ENCODE data around the gene QRFP. TPM values are rescaled to one million over a fixed set of nuclear protein-coding genes. Genes with fewer than 3 reads are reported as not detected.
A peak's percentile ranks its signal among the peaks of the same experiment; 100 is the strongest.

Gene QRFP, protein sequence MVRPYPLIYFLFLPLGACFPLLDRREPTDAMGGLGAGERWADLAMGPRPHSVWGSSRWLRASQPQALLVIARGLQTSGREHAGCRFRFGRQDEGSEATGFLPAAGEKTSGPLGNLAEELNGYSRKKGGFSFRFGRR
- not detected for total RNA-seq

DNA sequence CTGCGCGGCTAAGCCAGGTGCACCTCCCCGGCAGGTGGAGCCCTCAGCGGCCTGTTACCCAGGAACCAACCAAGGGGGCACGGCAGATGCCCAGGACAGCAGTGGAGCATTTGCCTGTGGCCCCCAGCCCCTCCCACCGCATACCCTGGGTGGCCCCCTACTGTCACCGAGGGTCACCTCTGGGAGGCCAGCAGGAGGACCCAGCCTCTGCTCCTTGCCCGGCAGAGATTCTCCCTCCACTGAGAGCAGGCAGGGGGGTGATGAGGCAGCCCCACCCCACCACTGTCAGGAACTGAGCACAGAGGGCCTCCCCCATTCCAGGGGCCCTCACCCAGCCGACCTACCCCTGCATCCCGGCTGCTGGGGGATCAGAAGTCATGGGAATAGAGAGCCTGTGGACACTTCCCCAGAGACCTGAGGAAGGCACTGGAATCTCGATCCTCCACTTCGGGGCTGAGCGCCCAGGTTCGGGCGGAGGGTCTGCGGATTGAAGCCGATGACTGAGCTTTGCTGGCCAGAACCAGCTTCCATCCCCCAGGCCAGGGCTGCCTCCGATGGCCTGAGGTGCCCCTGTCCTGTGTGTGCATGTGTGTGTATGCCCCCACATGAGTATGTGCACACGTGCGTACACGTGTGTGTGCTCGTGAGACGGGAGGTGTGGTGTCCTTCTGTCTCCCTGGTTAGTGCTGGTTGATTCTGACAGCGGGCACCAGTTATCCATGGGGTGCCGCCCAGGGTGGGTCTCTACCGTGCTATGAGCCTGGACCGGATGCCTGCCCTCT lies at the start of gene QRFP:
Gene QRFP, minus strand, starts transcription at position 580 of the 782 bp plus-strand sequence. CDS start 2,974 bp downstream, outside the sequence.
- DNase-seq (ENCODE audit: extremely low spot score) = no peak
- Histone ChIP-seq H3K9me3 (no peaks in the 10 kb centered on the region), H3K36me3 (peaks cover 14 to 22% (median 22%) of the 10 kb centered on the region in 4 donors), H3K27me3 (peaks cover 0 to 41% (median 6%) of the 10 kb centered on the region in 4 donors), H3K27ac (replicated peaks in 1 of 4) (no peak within 1 kb of the TSS), H3K4me3 (no peak within 1 kb of the TSS), H3K4me1 (peaks cover 13 to 47% (median 37%) of the 10 kb centered on the region in 4 donors)
- 81% methylated on average over 10 of the region's 27 CpGs for WGBS
- intact Hi-C loops (cut with DNase I) = loop anchor here (10.0 kb wide), 1 partner anchor 148 kb away; no protein-coding TSS in a partner anchor
- TF ChIP-seq EP300 (IDR thresholded peaks at IDR 0.05) (no peak), POLR2AphosphoS5 (IDR thresholded peaks at IDR 0.05) (peak in 1 of 2 donors; percentile 33)

DNA sequence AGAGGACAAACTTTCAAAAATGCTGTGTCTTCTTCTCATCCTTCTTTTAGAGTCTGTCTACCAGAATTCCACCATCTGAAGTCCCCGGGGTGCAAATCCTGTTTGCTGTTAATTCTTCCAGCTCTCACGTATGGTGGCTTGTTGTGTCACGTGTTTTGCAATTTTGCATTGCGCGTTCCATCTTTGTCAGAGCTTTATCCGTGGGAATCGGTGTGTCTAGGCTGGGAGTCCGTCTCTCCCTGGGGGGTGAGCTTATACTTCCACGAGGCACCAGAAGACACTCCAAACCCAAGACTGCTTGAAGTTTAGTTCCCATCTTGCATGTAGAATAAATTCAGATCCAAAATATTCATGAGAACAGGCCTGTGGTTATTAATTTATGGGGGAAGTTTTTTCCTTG lies 48.6 kb upstream of the QRFP start:
- peaks cover 0 to 13% (median 10%) of the 10 kb centered on the region in 4 donors for H3K4me1 ChIP-seq
- peaks cover under 1 to 64% (median 11%) of the 10 kb centered on the region in 4 donors for H3K27me3 ChIP-seq
- H3K4me3 ChIP-seq = no peak overlapping the region
- peaks cover 0 to 6% (median 2%) of the 10 kb centered on the region in 4 donors for H3K9me3 ChIP-seq
- no peaks in the 10 kb centered on the region for H3K36me3 ChIP-seq
- intact Hi-C loops (cut with DNase I) = loop anchor here (10.0 kb wide), 1 partner anchor 90 kb away; no protein-coding TSS in a partner anchor
- TF ChIP-seq, protein P1, sequence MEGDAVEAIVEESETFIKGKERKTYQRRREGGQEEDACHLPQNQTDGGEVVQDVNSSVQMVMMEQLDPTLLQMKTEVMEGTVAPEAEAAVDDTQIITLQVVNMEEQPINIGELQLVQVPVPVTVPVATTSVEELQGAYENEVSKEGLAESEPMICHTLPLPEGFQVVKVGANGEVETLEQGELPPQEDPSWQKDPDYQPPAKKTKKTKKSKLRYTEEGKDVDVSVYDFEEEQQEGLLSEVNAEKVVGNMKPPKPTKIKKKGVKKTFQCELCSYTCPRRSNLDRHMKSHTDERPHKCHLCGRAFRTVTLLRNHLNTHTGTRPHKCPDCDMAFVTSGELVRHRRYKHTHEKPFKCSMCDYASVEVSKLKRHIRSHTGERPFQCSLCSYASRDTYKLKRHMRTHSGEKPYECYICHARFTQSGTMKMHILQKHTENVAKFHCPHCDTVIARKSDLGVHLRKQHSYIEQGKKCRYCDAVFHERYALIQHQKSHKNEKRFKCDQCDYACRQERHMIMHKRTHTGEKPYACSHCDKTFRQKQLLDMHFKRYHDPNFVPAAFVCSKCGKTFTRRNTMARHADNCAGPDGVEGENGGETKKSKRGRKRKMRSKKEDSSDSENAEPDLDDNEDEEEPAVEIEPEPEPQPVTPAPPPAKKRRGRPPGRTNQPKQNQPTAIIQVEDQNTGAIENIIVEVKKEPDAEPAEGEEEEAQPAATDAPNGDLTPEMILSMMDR (IDR thresholded peaks at IDR 0.05) = no peak
- TF ChIP-seq POLR2A (IDR thresholded peaks at IDR 0.05; ENCODE audit: low read depth) = no peak
- no peak for TF ChIP-seq POLR2AphosphoS5 (IDR thresholded peaks at IDR 0.05)
- no peak for TF ChIP-seq EP300 (IDR thresholded peaks at IDR 0.05)
- DNase-seq (ENCODE audit: extremely low spot score) = no peak
- WGBS = 80% methylated on average over 9 of the region's 9 CpGs
- no peak overlapping the region for H3K27ac ChIP-seq (replicated peaks in 1 of 4)

DNA sequence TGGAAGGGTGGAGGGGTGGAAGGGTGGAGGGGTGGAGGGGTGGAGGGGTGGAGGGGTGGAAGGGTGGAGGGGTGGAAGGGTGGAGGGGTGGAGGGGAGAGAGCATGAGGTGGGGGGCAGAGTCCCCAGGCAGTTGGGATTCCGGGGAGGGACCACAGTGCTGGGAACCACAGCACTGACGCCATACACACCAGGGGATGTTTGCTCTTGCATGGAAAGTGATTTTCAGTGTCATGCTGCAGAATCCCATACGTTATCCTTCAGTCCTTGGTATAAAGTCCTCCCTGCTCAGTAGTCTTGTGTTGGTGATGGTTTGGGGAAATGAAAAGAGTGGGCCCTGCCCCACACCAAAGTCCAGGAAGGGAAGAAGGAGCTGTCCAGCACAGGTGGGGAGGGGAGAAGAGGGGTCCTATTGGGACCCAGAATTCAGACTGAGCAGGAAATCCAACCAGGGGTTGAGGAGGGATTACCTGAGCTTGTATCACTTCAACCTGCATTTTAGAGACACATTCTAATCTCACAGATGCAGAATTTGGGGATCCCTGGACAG lies 48.0 kb upstream of the QRFP start:
- no peak for DNase-seq (ENCODE audit: extremely low spot score)
- no peak overlapping the region for H3K27ac ChIP-seq (replicated peaks in 1 of 4)
- H3K4me3 ChIP-seq = no peak overlapping the region
- intact Hi-C loops (cut with DNase I) = loop anchor here (5.0 to 10.0 kb wide), 2 partner anchors 90 to 177 kb away; no protein-coding TSS in a partner anchor
- H3K9me3 ChIP-seq = peaks cover 0 to 2% (median under 1%) of the 10 kb centered on the region in 4 donors
- no peaks in the 10 kb centered on the region for H3K36me3 ChIP-seq
- 56% methylated on average over 3 of the region's 3 CpGs for WGBS
- H3K4me1 ChIP-seq = peaks cover 4 to 19% (median 16%) of the 10 kb centered on the region in 4 donors
- H3K27me3 ChIP-seq = peaks cover 6 to 68% (median 16%) of the 10 kb centered on the region in 4 donors
- TF ChIP-seq EP300 (IDR thresholded peaks at IDR 0.05) (no peak), POLR2A (IDR thresholded peaks at IDR 0.05; ENCODE audit: low read depth) (no peak), POLR2AphosphoS5 (IDR thresholded peaks at IDR 0.05) (no peak)
- TF ChIP-seq, protein P1 (IDR thresholded peaks at IDR 0.05) = no peak

DNA sequence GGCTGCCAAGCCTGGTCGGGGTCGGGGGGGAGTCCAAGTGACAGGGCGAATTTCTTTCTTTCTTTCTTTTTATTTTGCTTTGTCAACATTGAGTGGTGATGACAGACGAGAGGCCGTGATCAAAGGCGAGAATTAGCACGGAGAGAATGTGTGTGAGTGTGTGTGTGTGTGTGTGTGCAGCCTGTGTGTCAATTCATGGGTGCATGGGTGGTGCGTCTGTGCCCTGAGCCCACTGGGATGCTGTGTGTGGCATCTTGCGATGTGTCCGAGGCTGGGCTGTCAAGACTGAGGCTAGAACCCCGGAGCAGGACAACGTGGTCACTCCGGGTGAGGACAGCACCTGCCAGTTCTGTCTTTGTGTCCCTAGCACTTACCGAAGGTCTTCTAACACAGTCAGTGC lies 47.2 kb upstream of the QRFP start:
- H3K4me1 ChIP-seq = peaks cover 11 to 27% (median 24%) of the 10 kb centered on the region in 4 donors
- peaks cover 14 to 69% (median 24%) of the 10 kb centered on the region in 4 donors for H3K27me3 ChIP-seq
- no peak overlapping the region for H3K4me3 ChIP-seq
- no peak for TF ChIP-seq POLR2A (IDR thresholded peaks at IDR 0.05; ENCODE audit: low read depth)
- no peak for TF ChIP-seq EP300 (IDR thresholded peaks at IDR 0.05)
- WGBS = 31% methylated on average over 14 of the region's 14 CpGs
- H3K9me3 ChIP-seq = no peaks in the 10 kb centered on the region
- no peak for DNase-seq (ENCODE audit: extremely low spot score)
- no peak overlapping the region for H3K27ac ChIP-seq (replicated peaks in 1 of 4)
- intact Hi-C loops (cut with DNase I) = loop anchor here (5.0 to 10.0 kb wide), 2 partner anchors 91 to 176 kb away; no protein-coding TSS in a partner anchor
- H3K36me3 ChIP-seq = no peaks in the 10 kb centered on the region

DNA sequence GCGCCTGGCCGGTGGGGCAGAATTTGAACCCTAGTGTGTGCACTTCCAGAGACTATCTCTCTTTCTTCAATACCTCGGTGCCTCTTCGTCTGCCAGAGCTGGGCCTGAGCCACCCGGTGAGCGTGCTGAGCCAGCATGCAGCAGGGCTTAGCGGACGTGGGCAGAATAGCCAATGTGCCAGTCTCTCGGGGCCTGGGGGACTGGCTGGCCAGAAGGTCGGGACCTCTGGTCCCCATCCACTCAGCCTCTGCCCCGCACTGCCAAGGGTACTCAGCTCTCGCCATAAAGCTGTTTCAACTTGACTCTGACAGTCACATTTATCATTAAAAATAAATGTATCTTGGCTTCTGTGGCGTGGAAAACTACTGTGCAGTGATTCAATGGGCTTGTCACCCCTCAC lies 46.6 kb upstream of the QRFP start:
- 55% methylated on average over 13 of the region's 13 CpGs for WGBS
- H3K9me3 ChIP-seq = no peaks in the 10 kb centered on the region
- peaks cover 14 to 33% (median 30%) of the 10 kb centered on the region in 4 donors for H3K4me1 ChIP-seq
- peaks cover 14 to 69% (median 27%) of the 10 kb centered on the region in 4 donors for H3K27me3 ChIP-seq
- intact Hi-C loops (cut with DNase I) = loop anchor here (5.0 to 10.0 kb wide), 2 partner anchors 92 to 176 kb away; no protein-coding TSS in a partner anchor
- no peak for TF ChIP-seq EP300 (IDR thresholded peaks at IDR 0.05)
- TF ChIP-seq, protein P1 (IDR thresholded peaks at IDR 0.05) = no peak
- no peak for TF ChIP-seq POLR2A (IDR thresholded peaks at IDR 0.05; ENCODE audit: low read depth)
- TF ChIP-seq POLR2AphosphoS5 (IDR thresholded peaks at IDR 0.05) = no peak
- H3K4me3 ChIP-seq = no peak overlapping the region
- no peak overlapping the region for H3K27ac ChIP-seq (replicated peaks in 1 of 4)
- H3K36me3 ChIP-seq = no peaks in the 10 kb centered on the region
- DNase-seq (ENCODE audit: extremely low spot score) = no peak

All from esophagus muscularis mucosa (tissue), 4 donors.